GM19351 (cell line): ENCODE data around the gene AXDND1.

ENCODE experiments used
- ATAC-seq: cut with Tn5 transposase; IDR thresholded peaks from one replicate; pipeline ENCODE4 v1.9.1; 2021; ENCODE audit warnings: mild to moderate bottlenecking, moderate library complexity; ENCODE audit not compliant: unreplicated experiment

AXDND1 gene

DNA sequence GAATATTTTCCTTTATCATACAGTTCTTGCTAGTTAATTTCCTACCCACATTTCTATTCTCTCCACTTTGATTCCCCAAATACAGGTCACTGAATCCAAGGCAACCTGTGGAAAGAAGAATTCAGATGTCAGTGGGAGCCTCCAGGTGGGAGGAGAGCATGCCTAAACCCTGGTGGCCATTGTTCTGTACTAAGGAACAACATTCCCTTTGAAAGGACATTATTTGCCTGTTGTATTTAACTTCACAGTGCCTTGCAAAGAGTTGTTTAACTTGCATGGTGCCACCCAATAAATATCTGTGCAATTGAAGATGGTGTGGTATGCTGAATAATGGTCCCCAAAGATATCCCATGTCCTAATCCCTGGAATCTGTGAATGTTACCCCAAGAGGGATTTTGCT is 188.7 kb downstream of the AXDND1 start:
- ATAC-seq, result no peak

DNA sequence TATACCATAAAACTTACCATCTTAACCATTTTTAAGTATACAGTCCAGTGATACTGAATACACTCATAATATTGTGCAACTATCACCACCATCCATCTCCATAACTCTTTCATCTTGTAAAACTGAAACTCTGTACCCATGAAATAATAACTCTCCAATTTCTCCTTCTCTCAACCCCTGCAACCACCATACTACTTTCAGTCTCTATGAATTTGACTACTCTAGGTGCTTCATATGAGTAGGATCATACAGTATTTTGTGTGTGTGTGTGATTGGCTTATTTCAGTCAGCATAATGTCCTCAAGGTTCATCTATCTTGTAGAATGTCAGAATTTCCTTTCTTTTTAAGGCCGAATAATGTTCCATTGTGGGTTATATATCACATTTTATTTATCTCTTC is 192.3 kb downstream of the AXDND1 start:
- ATAC-seq, result no peak

DNA sequence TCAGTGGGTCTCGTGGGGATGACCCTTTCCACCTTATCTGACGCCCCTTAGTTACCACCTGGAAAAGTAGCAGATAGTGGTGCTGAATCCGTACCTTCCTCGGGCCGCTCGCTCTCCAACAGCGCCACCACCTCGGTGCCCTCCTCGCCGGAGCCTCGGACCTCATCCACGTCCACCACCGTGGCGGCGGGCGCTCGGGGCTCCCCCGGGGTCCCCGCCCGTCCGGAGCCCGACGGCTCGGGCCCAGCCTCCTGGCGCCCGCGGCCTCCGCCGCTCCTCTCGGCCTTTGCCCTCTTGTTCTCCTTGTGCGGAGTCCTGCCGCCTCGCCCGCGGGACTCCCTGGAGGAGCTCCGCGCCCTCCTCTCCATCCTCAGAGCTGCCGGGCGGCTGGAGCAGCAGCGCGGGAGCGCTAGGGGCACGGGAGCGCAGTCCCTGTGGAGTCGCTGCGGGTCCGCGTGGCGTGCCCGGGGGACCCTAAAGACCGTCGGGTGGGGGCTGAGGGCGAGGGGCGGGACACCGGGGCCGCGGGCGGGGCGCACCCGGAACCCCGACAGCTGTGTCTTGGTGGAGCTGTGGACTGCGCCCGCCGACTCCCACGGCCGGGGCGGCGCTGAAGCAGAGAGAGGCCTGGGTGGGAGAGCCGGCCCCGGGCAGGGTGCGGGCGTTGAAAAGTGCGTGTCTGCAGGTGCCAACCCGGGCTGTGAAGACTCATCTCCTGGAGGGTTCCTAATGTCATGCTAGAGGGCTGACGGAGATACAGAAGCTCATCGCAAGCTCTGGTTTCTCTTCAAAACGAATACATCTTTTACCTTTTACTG is 209.9 kb downstream of the AXDND1 start, which contains the start of gene NPHS2:
TSS of gene NPHS2 (minus strand) at position 452 of the 818 bp plus-strand sequence. CDS start at position 368, 84 bp downstream.
- no peak for ATAC-seq

DNA sequence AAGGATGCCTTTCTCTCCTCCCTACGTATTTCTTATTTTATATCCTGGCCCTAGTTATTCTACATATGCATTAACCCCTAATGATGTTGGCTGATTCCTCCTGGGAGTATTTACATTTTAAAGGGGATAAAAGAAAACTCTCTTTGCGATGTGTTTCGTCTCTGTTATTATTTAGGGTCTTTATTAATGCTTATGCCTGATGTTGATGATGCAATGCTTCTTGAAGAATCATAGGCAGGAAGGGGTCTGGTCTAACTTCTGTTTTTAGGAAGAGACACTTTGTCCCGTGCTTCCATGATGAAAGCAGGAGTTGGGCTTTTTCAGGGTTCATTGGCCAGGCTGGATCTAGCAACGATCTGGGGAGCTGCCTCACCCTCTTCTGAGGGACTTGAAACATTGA is 210.7 kb downstream of the AXDND1 start:
- no peak for ATAC-seq

DNA sequence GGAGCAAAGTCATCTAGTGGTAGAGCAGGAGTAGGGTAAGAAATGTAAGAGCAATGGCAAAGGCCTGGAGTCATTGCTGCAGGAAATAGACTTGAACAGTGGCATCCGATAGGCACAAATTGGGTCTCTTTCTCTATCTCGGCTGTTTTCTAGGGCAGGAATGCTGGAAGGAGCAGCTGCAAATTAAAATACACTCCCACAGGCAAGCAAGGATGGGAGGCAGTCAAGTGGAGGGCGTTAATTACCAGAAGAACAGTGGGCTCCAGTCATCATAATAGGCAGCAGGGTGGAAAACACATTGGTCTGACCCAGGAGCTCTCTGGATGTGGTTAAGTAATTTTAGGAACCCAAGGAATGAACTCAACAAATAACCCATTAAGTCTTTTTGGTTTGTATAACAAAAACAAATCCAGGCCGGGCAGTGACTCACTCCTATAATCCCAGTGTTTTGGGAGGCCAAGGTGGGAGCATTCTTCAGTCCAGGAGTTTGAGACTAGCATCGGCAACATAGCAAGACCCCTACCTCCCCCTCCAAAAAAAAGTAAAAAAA is 218.1 kb downstream of the AXDND1 start:
- ATAC-seq, result no peak

DNA sequence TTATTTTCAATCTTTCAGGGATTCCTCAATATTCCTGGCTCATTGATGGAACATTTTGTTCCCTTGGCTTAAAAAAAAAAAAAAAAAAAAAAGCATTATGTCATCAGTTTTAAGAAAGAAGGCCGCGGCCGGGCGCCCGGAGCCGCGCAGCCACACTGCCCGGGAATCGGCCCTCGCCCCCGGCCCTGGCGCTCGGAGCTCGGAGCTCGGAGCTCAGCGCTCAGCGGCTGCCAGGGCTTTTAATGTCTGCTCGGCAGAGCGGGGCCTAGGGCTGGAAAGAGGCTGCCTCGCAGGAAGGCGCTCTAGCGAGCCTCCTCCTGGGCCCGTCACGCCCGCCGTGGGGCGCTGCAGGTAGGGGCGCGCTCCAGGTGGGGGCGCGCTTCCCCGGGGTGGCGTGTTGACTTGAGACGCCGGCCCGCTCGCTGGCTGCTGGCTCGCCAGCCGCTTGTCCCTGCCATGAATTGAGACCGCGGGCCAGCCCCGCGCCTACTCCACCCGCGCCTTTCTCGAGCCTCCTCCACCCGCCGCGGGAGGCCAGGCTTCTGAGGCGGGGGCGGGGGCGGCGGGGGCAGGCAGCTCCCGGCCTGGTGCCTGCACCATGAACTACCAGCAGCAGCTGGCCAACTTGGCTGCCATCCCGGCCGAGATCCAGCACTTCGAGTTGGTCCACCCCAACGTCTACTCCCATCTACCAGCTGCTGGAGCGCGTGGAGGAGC is 220.5 kb downstream of the AXDND1 start:
- ATAC-seq, result no peak

DNA sequence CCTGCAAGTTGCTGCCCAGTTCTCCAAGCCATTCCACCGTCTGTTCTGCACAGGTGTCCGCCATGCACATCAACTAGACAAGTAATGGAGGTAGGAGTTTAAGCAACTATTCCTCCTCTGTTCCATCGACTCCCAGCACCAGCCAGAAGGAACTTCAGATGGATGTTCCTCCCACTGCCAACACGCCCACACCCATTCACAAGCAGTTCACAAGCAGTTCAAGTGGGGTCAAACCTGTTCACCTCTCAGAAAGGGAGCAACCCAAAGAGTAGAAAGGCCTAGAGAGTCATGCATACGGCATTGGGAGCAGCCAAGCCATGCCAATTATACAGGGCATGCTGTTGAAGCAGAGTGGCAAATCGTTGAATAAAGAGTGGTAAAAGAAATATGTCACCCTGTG is 221.6 kb downstream of the AXDND1 start:
- no peak for ATAC-seq

DNA sequence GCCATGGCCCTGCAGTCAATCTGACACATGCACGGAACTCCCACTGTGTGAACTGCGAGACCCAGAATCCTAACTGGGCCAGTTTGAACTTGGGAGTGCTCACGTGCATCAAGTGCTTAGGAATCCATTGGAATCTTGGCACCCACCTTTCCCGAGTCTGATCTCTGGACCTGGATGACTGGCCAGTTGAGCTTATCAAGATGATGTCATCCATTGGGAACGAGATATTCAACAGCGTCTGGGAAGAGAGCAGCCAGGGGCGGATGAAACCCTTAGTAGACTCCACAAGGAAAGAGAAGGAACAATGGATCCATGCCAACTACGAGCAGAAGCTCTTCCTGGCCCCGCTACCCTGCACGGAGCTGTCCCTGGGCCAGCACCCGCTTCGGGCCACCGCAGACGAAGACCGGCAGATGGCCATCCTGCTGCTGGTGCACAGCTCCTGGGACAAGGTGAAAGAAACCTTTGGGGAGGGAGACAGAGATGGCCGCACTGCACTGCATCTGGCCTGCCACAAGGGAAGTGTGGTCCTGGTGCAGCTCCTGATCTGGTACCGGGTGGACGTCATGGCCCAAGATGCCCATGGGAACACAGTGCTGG is 222.8 kb downstream of the AXDND1 start:
- ATAC-seq, result no peak

DNA sequence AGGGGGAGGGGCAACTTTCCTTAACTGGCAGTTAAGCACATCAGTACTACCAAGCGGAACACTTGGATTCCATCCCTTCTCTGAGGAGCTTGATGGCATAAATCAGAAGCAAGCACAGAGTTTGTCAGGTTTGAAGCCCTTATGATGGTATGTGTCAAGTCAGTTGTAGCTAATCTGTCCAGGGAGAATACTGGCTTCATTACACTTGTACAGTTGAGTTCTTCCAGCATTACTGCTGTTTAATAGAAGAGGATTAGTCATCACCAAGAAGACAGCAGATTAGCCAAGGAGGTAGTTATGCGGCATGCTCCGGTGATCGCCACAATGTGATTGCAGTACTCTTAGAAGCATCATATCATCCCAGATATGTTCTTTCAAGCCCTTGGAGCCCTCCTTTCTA is 223.7 kb downstream of the AXDND1 start:
- ATAC-seq, result no peak

DNA sequence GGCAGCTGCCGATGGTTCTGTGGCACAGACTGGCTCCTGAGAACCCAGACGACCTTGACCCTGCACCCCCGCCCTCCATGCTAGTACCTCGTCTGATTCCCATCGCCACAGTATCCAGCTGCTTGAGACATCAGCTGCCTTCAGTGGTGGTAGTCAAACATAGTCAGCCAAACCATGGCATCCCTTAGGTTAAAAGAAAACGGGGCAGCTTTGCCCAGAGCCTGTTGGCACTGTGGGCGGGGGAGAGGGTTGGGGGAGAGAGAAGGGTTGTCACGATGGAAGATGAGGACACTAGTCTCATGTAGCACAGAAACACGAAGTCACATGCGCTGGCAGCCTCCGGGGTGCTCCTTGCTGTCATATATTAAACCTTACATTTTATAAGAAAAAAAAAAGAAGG is 224.9 kb downstream of the AXDND1 start:
- ATAC-seq, result no peak

DNA sequence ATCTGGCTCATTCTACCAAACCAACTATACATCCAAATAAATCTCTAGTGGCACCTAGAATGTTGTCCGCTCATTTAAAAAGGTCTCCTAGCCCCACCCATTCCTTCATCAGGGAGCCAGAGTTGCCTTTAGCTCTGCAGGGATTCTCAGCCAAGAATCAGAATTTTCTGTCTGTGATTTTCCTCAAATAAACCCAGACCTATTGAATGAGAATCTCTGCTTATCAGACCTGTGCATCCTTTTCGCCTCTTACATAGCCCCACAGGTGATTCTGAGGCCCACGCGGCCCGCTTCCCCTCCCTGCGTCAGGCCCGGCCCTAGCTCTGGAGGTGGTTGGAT is 225.5 kb downstream of the AXDND1 start:
- no peak for ATAC-seq

DNA sequence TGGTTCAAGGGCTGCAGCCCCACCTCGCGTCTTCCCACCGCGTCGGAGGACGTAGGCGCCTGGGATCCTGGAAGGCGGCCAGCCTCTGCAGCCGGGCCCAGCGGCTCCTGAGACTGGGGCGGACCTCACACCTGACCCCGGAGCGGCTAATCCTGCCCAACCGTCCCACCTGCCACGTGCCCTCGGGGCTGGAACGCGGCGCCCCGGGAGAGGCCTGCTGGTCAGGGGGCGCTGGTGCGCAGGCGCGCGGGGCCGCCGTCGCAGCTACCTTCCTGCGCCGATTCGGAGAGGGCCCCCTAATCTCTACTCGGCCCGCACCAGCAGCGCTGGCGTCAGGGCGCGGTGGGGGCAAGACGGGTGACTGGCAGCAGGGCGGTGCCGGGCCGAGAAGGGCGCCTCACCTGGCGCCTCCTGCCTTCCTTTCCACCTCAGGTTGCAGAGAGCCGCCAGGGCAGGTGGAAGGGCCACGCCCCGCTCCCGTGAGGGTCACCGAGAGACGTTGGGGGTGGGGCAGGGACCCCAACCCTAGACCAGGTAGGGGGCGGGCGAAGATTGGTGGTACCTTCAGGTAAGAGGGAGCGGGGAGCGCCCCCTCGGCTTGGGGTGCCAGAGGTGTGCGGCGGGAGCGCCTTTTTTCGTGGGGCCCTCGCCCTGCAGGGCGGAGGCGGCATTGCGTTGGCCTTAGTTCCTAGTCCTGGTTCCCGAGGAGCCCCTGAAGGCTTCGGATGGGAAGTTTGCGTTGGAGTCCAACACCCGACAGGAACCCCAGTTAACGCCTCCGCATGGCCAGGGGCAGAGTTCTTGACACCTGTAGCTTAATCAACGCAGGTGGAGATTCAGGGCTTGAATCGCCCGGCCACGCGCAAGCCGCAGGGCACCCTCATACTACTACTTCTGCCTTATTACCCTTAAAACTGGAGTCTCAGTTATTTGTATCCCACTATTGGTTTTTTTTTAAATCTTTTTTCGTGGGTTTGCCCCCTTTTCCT is 226.1 kb downstream of the AXDND1 start, which contains the start of gene TDRD5:
TSS of gene TDRD5 (plus strand) at position 241 of the 989 bp plus-strand sequence. CDS start 784 bp downstream, outside the sequence.
- no peak for ATAC-seq

DNA sequence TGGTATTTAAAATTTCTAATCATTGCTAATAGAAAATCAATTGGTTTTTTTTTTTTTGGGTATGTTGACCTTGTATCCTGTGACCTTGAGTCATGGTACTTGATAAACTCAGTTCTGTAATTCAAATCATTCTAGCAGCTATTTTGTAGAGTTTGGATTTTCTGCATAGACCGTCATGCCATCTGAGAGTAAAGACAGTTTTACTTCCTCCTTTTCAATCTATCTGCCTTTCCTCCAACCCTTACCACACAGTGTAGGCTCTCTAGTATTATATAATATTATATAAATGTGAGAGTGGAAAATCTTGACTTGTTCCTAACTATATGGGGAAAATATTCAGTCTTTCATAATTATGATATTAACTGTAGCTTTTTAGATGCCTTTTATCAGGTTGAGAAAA is 232.9 kb downstream of the AXDND1 start:
- no peak for ATAC-seq

DNA sequence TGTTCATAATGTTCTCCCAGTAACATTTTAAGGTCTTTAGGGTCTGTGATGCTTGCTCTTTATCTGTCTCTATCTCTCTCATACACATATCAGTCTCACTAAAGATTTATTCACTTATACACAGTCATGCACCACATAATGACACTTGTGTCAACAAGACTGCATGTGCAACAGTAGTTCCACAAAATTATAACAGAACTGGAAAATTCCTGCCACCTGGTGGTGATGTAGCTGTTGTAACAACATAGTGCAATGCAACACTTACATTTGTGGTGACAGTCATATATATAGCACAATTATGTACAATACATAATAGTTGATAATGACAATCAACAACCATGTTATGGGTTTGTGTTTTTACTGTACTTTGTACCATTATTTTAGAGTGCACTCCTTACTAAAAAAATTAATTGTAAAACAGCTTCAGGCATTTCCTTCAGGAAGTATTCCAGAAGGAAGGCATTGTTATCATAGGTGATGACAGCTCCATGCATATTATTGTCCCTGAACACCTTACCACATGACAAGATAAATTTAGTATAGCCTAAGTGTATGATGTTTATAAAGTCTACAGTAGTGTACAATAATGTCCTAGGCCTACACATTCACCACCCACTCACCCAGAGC is 234.0 kb downstream of the AXDND1 start:
- peak; percentile 66 for ATAC-seq

DNA sequence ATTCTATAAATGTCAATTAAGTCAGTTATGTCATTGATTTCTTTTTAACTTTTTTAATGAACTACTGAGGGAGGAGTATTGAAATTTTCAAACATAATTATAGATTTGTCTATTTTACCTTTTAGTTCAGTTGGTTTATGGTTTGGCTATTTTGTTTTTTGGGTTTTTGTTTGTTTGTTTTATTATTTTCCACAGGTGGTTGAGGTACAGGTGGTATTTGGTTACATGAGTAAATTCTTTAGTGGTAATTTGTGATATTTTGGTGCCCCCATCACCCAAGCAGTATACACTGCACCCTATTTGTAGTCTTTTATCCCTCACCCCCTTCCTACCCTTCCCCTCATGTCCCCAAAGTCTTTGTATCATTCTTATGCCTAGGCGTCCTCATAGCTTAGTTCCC is 235.3 kb downstream of the AXDND1 start:
- ATAC-seq, result no peak
